WERI-Rb-1 (cell line): ENCODE results near the gene CCM2.

Experiments used
- DNase-seq: peaks from one replicate; pipeline ENCODE4 v3.0.0-alpha.2; 2020
- H3K27ac ChIP-seq: fragments of 250-450 bp; sonication (Bioruptor Pico); 2 replicates; pipeline ENCODE4 v1.5.1; 2020; ENCODE audit warnings: mild to moderate bottlenecking, moderate library complexity
- H3K27me3 ChIP-seq: fragments of 250-450 bp; sonication (Bioruptor Pico); 2 replicates; pipeline ENCODE4 v1.5.1; 2021; ENCODE audit warnings: mild to moderate bottlenecking, low read depth, moderate library complexity; ENCODE audit not compliant: insufficient read depth, severe bottlenecking
- H3K36me3 ChIP-seq: fragments of 250-450 bp; sonication (Bioruptor Pico); 2 replicates; pipeline ENCODE4 v1.5.1; 2020; ENCODE audit warnings: mild to moderate bottlenecking, moderate library complexity
- H3K4me3 ChIP-seq: 2 replicates; pipeline ENCODE4 v1.5.1; 2011; ENCODE audit warnings: low read depth, mild to moderate bottlenecking, control low read depth, low read length
- H3K9me3 ChIP-seq: fragments of 250-450 bp; sonication (Bioruptor Pico); 2 replicates; pipeline ENCODE4 v1.5.1; 2021; ENCODE audit warnings: mild to moderate bottlenecking, moderate library complexity; ENCODE audit not compliant: severe bottlenecking
- TF ChIP-seq, protein P1 (sequence below): IDR thresholded peaks from 2 replicates; pipeline ENCODE4 v1.5.1; 2011; ENCODE audit warnings: low read depth, mild to moderate bottlenecking, control low read depth, inconsistent platforms, low read length

Gene CCM2

DNA sequence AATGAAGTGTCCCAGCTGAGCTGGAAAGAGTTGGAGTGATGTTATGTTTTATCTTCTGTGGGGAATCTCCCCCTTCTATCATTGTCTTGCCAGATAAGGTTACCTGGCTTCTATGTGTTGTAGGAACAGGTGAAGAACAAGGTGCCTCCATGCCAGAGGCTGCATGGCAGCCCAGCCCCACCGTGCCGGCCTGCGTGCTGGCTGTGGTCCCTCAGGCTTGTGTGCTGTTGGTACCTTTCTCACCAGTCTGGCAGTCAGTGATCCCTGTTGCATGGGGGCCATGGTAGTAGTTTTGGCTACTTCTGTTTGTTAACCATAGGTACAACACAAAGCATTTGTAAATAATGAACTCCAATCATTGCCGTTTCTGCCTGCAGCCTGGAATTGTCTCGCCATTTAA is 37.9 kb downstream of the CCM2 start:
- Histone ChIP-seq H3K27ac (peak overlapping the region; percentile 56), H3K27me3 (no peaks in the 10 kb centered on the region), H3K36me3 (peaks cover 23% of the 10 kb centered on the region), H3K9me3 (no peaks in the 10 kb centered on the region), H3K4me3 (no peak overlapping the region)
- no peak for DNase-seq
- TF ChIP-seq, protein P1, sequence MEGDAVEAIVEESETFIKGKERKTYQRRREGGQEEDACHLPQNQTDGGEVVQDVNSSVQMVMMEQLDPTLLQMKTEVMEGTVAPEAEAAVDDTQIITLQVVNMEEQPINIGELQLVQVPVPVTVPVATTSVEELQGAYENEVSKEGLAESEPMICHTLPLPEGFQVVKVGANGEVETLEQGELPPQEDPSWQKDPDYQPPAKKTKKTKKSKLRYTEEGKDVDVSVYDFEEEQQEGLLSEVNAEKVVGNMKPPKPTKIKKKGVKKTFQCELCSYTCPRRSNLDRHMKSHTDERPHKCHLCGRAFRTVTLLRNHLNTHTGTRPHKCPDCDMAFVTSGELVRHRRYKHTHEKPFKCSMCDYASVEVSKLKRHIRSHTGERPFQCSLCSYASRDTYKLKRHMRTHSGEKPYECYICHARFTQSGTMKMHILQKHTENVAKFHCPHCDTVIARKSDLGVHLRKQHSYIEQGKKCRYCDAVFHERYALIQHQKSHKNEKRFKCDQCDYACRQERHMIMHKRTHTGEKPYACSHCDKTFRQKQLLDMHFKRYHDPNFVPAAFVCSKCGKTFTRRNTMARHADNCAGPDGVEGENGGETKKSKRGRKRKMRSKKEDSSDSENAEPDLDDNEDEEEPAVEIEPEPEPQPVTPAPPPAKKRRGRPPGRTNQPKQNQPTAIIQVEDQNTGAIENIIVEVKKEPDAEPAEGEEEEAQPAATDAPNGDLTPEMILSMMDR = no peak

- Histone ChIP-seq H3K36me3 (peaks cover 23% of the 10 kb centered on the region), H3K9me3 (no peaks in the 10 kb centered on the region), H3K4me3 (no peak overlapping the region), H3K27ac (no peak overlapping the region), H3K27me3 (no peaks in the 10 kb centered on the region)
- TF ChIP-seq, protein P1 = no peak
- DNase-seq = no peak
These were observed 39.1 kb downstream of the CCM2 start for GRCh38 chr7:45039106-45039505.

DNA sequence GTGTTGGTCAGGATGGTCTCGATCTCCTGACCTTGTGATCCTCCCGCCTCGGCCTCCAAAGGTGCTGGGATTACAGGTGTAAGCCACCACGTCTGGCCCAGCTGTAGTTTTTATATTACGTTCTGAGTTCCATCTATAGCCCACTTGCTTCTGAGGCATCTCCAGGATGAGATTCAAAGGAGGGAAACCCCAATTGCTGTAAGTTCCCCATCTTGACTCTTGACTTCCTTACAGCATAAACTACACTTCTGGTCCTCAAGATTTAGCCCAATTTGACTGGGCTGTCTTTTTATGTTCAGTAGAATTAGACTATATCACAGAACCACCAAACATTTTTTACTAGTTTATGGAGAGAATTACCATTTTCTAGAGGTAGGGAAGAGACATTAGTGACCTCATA is 44.3 kb downstream of the CCM2 start:
- TF ChIP-seq, protein P1 = no peak
- Histone ChIP-seq H3K4me3 (no peak overlapping the region), H3K27me3 (no peaks in the 10 kb centered on the region), H3K9me3 (no peaks in the 10 kb centered on the region), H3K27ac (no peak overlapping the region), H3K36me3 (peaks cover 18% of the 10 kb centered on the region)
- no peak for DNase-seq

DNA sequence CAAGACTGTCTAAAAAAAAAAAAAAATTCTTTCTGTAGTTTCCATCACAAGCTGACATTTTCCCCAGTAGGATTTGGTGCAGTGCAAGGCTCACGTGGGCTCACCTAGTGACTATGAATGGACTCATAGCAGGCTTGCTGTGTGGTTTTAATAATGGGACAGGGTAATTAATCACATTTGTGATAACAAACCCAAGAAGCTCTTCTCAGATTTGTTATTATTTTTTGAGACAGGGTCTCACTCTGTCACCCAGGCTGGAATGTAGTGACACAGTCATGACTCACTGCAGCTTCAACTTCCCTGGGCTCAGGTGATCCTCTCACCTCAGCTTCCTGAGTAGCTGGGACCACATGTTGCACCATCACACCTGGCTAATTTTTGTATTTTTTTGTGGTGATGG is 48.7 kb downstream of the CCM2 start:
- Histone ChIP-seq H3K27me3 (no peaks in the 10 kb centered on the region), H3K9me3 (no peaks in the 10 kb centered on the region), H3K27ac (no peak overlapping the region), H3K36me3 (no peaks in the 10 kb centered on the region), H3K4me3 (no peak overlapping the region)
- DNase-seq = no peak
- TF ChIP-seq, protein P1 = no peak

DNA sequence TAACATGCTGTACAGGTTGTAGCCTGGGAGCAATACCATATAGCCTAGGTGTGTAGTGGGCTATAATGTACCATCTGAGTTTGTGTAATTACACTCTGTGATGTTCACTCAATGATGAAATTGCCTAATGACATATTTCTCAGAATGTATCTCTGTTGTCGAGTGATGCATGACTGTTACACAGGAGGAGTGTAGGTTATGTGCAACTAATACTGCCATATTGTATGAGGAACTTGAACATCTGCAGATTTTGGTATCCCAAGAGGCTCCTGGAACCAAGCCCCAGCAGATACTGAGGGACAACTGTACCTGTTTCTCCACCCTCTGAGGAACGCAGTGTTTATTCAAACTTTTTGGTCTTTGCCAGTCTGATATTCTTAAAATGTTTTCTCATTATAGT is 50.2 kb downstream of the CCM2 start:
- H3K36me3 ChIP-seq = no peaks in the 10 kb centered on the region
- TF ChIP-seq, protein P1 = no peak
- H3K4me3 ChIP-seq = no peak overlapping the region
- no peak for DNase-seq
- no peaks in the 10 kb centered on the region for H3K9me3 ChIP-seq
- H3K27ac ChIP-seq = no peak overlapping the region
- H3K27me3 ChIP-seq = no peaks in the 10 kb centered on the region

DNA sequence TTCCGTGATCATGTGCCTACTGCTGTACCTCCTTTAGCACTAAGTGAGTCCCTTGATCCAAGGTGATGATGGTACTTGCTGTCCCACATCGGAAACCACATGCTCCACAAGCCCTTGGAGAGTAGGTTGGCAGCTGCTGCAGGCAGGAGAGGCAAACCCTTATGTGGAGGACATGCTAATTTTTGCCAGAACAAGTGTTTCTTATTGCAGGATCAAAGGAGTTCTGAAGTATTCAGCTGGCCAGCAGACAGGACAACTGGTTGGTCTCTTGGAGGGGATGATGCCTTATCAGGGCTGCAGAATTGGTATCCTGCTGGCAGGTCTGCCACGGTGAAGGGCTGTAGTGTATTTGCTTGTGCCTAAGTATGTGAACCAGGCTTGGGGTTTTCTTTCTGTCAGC is 52.0 kb downstream of the CCM2 start:
- Histone ChIP-seq H3K27me3 (no peaks in the 10 kb centered on the region), H3K27ac (no peak overlapping the region), H3K9me3 (no peaks in the 10 kb centered on the region), H3K36me3 (no peaks in the 10 kb centered on the region), H3K4me3 (no peak overlapping the region)
- no peak for DNase-seq
- TF ChIP-seq, protein P1 = no peak
